M059J (cell line): Measurements from ENCODE around the gene DCLRE1B. TPM values are rescaled to one million over a fixed set of nuclear protein-coding genes. Genes with fewer than 3 reads are reported as not detected.
A peak's percentile ranks its signal among the peaks of the same experiment; 100 is the strongest.

Experiments
- DNase-seq: peaks from one replicate; pipeline ENCODE4 v3.0.0-alpha.2; 2012; ENCODE audit warnings: low read depth
- total RNA-seq: library from RNA; depleted of rRNA; stranded (reverse); fragments of >200 nt; shearing (Covaris generic); gene quantifications from 2 replicates; pipeline ENCODE4 v1.2.3, GENCODE V29; 2014

The DCLRE1B gene
- total RNA-seq, 1 experiment from 2014 or later, result 19.2 TPM

- DNase-seq, result no peak
These were observed 18.4 kb upstream of the DCLRE1B start for GRCh38 chr1:113886417-113887401.

DNA sequence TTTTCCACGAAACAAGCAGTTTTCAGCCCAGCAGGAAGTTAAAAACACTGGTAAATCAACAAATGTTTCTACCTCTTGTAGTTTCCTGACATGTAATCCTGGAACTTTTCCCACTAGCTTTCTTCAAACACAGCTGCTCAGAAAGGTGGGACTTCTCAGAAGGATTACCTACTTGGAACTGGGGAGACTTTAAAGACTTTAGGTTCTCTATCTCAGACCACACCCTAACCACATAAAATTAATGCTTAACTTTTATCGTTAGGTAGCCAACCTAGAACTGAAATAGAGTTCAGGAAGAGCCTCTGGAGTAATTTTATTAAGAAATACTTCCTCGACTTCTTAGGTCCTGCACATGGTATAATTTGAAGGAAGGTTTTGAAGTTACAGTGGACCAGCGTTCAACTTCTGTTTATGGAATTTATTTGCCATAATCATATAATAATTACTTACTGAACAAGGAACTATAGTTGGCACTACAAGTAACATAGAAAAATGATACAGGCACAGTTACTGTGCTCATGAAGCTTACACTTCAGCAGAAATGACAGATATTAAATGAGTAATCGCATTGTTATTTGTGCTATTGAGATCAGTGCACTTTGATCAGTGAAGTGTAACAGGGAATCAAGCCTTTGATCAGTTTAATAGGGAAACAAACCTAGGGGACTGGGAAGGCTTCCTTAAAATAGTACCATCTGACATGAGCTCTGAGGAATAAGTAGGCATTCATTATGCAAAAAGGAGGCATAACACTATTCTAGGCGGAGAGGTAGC lies 17.5 kb upstream of the DCLRE1B start, which contains the start of gene BCL2L15:
Gene BCL2L15, minus strand, starts transcription at position 180 of the 774 bp plus-strand sequence. CDS start 206 bp downstream, outside the sequence.
- DNase-seq, result peak; percentile 32

GRCh38 chr1:113890816-113891215 lies 14.3 kb upstream of the DCLRE1B start:
- no peak for DNase-seq

DNA sequence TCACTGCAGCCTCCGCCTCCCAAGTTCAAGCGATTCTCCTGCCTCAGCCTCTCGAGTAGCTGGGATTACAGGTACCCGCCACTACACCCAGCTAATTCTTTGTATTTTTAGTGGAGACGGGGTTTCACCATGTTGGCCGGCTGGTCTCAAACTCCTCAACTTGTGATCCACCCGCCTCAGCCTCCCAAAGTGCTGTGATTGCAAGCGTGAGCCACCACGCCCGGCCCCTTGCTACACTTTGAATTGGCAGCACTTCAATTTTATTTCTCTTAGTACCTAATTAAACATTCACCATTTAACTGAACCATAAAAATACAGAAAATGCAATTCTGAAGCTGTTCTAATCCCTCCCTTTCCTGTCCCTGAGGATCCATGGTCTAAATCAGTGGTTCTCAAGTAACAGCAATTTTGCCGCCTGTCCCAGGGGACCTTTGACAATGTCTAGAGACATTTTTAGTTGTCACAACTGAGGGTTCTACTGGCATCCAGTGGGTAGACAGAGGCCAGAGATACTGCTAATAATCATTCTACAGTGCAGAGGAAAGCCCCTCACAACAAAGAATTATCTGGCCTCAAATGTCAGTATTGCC lies 13.4 kb upstream of the DCLRE1B start:
- DNase-seq, result no peak

DNA sequence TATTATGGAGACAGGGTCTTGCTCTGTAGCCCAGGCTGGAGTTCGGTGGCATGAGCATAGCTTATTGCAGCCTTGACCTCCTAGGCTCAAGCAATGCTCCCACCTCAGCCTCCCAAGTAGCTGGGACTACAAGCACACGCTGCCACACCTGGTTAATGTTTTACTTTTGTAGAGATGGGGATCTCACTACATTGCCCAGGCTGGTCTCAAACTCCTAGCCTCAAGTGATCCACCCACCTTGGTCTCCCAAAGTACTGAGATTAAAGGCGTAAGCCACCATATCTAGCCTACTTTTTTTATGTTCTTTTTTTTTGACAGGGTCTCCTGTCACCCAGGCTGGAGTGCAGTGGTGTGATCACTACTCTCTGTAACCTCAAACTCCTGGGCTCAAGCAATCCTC lies 11.9 kb upstream of the DCLRE1B start:
- DNase-seq, result no peak

DNA sequence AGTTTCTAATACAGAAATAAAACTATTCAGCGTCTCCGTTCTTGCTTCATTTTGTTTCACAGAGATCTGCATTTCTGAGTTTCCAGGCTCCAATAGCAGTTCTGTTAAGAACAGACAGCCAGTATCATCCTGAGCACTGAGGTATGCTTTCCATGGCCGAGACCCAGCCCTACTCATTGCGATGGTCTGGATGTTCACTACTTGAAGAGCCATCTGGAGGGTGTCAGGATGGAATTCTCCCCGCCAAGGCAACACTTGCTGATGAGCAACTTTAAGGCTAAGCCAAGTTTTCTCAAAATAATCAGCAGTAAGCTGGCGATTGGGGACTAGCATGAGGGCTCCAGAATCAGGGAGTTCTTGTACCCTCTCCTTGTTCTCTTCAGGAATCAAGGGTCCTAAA lies 10.0 kb upstream of the DCLRE1B start:
- DNase-seq, result no peak

DNA sequence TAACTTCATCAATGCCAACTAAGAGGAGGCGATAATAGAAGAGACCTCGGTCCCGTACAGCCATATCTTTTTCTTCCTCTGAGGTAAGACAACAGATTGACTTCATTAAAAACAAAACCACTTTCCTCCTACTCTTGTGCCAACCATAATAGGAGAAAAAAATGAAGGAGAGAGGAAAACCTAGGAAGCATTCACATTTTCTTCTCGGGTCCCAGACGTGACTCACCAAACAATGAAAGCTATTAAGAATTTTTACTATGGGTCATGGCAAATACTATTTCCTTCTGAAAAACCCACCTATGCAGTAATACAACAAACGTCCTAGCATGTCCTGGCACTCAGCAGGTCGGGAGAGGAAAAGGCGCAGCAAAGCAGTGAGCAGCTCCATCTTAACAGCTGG lies 9.2 kb upstream of the DCLRE1B start:
- no peak for DNase-seq

GRCh38 chr1:113898241-113898814 lies 6.8 kb upstream of the DCLRE1B start:
- DNase-seq, result no peak

DNA sequence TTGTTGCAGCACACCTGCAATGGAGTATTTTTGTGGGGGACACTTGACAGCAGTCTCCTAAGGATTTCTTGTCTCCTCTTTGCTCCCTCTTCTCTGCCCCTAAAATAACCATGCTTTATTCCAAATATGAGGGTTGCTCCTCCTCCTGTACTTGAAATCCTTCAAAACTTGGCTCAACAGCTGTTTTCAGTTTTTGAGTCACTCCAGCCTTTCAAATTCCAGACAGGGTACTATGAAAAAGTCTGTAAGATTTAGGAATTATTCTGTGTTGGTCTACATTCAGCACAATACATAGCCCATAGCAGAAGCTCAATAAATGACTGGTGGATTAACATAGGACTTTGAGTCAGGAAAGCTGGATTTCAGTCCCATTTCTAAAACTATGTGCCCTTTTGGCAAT lies 6.0 kb upstream of the DCLRE1B start:
- DNase-seq, result no peak

DNA sequence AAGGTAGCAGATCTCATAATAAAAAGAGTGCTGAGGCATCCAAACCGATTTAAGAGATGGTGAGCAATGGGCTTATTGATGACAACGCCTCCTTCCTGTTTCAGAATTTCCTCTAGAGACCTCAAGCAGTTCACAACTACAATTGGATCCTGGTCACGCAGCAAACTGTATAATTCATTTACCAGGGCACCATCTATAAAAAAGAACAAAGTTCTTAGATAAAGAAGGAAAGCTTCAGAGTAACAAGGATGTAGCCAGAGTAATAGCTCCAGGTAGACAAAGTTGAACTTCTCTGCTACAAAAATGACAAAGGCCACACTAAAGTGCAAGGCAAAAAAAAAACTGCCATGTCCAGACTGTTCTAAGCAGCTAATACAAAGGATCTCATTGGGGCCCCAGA lies 3.9 kb upstream of the DCLRE1B start:
- no peak for DNase-seq

DNA sequence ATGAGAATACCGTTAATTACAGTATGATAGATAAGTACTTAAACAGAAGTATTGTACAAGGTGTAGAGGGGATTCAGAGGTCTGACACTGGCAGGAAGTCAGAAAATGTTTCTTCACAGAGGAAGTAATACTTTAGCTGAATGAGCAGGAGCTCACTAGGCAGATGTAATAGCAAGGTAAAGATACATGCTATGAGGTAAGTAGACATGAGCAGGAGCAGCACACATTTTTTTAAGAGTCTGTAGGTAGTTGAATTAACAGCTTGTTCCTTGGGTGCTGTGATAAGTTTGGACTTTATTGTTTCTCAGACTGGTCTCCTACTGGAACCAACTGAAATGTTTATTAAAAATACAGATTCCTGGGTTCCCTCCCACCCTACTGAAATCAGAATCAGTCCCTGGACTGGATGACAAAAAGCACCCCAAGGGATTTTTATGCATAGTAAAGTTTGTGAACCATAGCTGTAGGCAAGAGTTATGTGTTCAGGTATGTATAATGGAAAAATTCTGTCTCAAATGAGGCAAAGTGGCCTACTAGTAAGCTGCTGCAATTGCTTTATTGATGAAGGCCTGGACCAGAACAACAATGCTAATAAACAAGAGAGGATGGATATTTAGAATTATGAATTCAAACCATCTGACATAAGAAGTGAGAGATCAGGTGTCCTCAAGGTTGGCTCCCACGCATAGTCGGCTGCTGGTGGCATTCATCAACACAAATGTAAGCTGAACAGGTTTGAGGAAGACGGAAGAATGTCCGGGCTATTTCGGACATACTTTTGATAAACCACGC lies 1.4 kb upstream of the DCLRE1B start:
- DNase-seq, result peak; percentile 20

- no peak for DNase-seq
These were observed 843 bp upstream of the DCLRE1B start for GRCh38 chr1:113904293-113904673.

DNA sequence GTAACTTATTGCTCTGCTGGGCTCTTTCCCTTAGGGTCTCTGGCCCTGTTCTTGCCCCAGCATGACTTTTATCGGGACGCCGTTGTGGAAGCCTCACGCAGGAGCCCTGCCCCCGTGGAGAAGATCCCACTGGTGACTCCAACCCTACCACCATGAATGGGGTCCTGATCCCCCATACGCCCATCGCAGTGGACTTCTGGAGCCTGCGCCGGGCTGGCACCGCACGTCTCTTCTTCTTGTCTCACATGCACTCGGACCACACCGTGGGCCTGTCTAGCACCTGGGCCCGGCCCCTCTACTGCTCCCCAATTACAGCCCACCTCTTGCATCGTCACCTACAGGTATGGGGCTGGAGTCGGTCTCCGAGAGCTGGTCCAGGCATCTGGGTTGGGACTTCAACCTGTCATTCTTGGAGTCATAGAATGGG lies 322 bp downstream of the DCLRE1B start:
- peak; percentile 18 for DNase-seq

DNA sequence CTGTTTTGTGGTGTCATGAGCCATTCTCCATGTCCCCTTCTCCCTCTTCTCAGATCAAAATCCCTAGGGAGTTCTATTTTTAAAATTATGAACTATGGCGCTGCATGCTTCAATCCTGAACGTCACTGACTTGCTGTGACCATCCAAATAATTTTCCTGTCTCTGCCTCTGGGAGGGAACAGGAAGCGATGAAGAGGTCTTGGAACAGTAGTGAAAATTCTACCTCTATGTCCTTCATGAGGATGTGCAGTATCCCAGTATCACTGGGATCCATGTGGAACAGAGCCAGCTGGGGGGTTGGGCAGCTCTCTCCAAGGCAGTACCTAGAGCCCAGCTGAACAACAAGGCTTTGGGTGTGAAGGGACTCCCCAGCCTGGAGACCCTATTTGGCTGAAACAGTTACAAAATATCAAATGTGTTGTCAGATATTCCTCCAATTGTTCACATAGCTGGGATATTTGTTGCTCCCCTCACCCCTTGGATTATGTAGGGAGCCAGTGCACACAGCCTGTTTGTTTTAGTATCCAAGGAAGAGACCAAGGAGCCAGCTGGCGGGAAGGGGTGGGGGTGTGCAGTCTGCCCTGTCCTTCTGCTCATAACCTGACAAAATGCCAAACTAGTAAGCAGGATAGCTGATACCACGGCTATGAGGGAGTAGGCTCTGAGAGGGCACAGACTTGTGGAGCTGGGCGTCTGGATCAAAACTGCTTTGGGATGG lies 7.6 kb downstream of the DCLRE1B start:
- DNase-seq, result peak; percentile 81

DNA sequence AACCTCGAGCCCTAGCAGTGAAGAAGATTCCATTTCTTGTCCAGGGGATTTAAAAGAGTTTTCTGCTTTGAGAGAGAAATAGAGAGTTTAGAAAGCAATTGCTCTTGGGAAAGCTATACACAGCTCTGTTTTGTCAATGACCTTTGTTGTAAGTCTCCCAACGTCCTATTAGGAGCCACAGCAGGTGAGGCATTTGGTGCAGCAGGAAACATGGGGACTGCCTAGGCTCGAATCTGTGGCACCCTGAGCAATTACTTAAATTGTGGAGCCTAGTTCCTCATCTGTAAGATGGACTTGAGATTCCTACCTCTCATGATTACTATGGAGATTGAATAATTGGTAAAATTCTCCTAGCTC lies 8.2 kb downstream of the DCLRE1B start:
- DNase-seq, result no peak

DNA sequence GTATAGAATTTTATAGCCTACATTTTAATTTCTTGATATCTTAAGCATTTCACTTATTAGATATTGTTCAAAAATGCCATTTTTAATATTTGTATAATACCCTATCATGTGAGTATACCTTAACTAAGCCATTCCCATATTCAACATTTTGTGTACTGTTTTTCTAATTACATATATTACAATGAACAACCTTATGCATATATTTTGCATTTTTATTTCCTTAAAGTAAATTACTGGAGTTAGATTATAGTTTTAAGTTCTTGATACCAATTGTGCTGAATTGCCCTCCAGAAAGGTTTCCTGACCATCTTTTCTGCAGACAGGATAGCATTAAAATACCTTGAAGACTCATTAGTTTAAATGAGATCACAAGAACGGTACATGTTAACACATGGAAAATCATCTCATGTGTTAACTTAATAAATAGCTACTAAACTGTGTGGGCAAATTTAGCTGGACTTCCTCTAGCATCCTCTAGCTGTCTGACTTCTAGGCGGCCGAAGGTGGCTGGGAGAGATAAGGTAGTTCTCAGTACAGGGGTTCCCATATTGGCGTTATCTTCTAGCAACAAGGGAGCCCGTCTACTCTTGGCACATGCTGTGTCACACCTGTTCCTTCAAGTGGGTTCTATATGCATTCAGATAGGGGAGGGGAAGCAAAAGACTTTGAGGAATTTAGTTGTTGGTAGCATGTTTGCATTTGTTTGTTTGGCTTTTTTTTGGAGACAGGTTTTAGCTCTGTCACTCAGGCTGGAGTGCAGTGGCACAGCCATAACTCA lies 8.9 kb downstream of the DCLRE1B start:
- DNase-seq, result no peak

DNA sequence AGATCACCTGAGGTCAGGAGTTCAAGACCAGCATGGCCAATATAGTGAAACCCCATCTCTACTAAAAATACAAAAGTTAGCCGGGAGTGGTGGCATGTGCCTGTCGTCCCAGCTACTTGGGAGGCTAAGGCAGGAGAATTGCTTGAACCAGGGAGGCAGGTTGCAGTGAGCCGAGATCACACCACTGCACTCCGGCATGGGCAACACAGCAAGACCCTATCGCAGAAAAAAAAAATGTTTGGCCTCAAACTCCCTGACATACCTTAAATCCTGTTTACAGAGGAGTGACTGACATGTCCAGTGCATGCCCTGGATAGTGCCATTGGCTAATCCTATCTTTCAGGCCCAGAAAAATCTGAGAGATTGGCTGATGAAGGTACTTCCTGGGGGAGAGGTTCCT lies 11.8 kb downstream of the DCLRE1B start:
- no peak for DNase-seq

GRCh38 chr1:113917400-113918082 lies 12.4 kb downstream of the DCLRE1B start:
- peak; percentile 55 for DNase-seq

DNA sequence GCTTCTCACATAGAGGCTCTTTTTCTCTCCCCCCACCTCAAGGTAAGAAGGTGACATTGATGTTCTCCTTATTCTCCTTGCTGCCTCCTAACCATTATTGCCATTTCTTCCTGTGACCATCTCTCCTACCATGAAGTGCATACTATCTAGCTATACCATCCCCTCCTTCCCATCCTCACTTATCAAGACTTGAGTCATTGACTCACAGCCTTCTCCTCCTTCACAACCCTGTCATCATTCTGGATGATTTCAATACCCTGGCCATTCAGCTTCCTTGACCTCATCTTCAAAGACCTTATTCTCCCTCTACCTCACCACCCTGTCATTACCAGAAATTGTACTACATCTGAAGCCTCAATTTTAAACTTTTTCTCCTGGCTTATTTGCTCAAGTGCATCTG lies 13.1 kb downstream of the DCLRE1B start:
- DNase-seq, result no peak
